ENCODE measurements around the gene CNTNAP3. TPM values are rescaled to one million over a fixed set of nuclear protein-coding genes. Genes with fewer than 3 reads are reported as not detected.
"Not testable (repeated sequence)": the region's sequence is repeated elsewhere in the genome, so short reads cannot be mapped to it uniquely, and the experiment has no call there.

CNTNAP3 gene
- 1 to 10 TPM; 1.1 to 2.6 TPM for total RNA-seq
- polyA plus RNA-seq (2013, experiment 1 of 2) = 8.9 TPM
- polyA plus RNA-seq (2013, experiment 2 of 2) = 8.7 TPM
- long read RNA-seq, experiment 1 = 0 reads
- long read RNA-seq, experiment 2, partial matches to known transcripts = 4 of 6 reads
- long read RNA-seq, experiment 2, other reads (novel, unspliced or antisense) = 2 of 6 reads
- long read RNA-seq, experiment 3, partial matches to known transcripts = 3 of 15 reads
- long read RNA-seq, experiment 3, other reads (novel, unspliced or antisense) = 11 of 15 reads
- long read RNA-seq, experiment 4, partial matches to known transcripts = 4 of 4 reads
- long read RNA-seq, experiment 4, other reads (novel, unspliced or antisense) = 0 of 4 reads

DNA sequence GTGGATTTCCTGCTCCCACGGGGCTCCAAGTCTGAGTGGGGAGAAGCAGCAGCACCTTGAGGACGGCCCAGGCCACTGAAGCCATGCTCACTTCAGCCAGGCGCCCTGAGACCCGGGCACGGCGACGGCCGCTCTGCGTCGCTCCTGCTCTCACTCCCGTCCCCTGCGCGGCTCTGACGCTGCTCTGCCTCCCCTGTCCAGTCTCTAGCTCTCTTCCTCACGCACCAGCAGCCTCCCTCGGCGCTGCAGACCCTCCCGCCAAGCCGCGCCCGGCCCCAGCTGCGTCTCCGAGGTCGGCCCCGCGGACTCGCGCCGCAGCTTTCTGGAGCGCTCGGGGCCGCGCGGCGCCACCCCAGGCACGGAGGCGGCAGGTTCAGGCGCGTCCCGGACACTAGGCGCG, at the start of gene CNTNAP3:
TSS of gene CNTNAP3 (minus strand) at position 188 of the 400 bp plus-strand sequence. CDS start at position 85, 103 bp downstream.
- H3K9me3 Mint-ChIP-seq; H3K4me3 ChIP-seq (ENCODE audit: low read length); H3K9me3 ChIP-seq (ENCODE audit: control insufficient read depth, low read length); H3K27me3 ChIP-seq (ENCODE audit: control insufficient read depth, insufficient read depth, low read length, poor library complexity, severe bottlenecking); H3K4me1 ChIP-seq (ENCODE audit: control insufficient read depth, insufficient read depth, low read length); H3K27ac Mint-ChIP-seq; H3K36me3 Mint-ChIP-seq (ENCODE audit: low read depth); H3K36me3 ChIP-seq (ENCODE audit: control insufficient read depth, insufficient read depth, low read length); H3K9ac ChIP-seq (ENCODE audit: extremely low read depth, low read length, poor library complexity, severe bottlenecking); H3K4me1 Mint-ChIP-seq; H3K27ac ChIP-seq (ENCODE audit: low read depth, low read length); H3K27me3 Mint-ChIP-seq (ENCODE audit: insufficient read depth): not testable (repeated sequence)
- peak; percentile 61 for DNase-seq
- no CpG with 5 or more reads among the region's 42 CpGs for WGBS, 2 experiments (ENCODE audit: insufficient coverage in 1 of 2, insufficient read length in 1 of 2)
- peak within 1 kb of the TSS; percentile 53 for H3K4me3 Mint-ChIP-seq

DNA sequence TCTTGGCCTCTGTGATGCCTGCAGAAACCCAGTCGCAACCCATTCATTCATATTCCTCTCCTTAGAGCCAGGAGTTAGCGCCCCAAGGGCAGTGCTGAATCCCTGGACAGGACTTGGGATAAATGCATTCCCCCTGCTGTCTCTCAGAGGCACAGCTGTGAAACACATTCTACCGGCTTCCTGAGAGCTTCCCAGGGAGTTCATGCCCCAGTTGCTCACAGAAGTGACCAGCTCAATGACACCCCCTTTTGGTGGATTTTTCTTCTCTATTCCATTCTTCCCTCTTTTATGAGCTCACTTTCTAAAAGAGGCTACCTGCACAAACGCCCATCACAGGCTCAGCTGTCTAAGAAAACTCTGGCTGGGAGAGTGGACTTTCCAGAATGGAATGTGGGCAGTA, 8.0 kb downstream of the CNTNAP3 start:
- not testable (repeated sequence) for H3K4me3 Mint-ChIP-seq; H3K36me3 Mint-ChIP-seq (ENCODE audit: low read depth); H3K36me3 ChIP-seq (ENCODE audit: control insufficient read depth, insufficient read depth, low read length); H3K4me1 ChIP-seq (ENCODE audit: control insufficient read depth, insufficient read depth, low read length); H3K27ac Mint-ChIP-seq; H3K4me1 Mint-ChIP-seq; H3K9me3 ChIP-seq (ENCODE audit: control insufficient read depth, low read length); H3K27ac ChIP-seq (ENCODE audit: low read depth, low read length); H3K9ac ChIP-seq (ENCODE audit: extremely low read depth, low read length, poor library complexity, severe bottlenecking); H3K4me3 ChIP-seq (ENCODE audit: low read length); H3K27me3 ChIP-seq (ENCODE audit: control insufficient read depth, insufficient read depth, low read length, poor library complexity, severe bottlenecking); H3K27me3 Mint-ChIP-seq (ENCODE audit: insufficient read depth); DNase-seq; H3K9me3 Mint-ChIP-seq
- TF ChIP-seq, protein P1, sequence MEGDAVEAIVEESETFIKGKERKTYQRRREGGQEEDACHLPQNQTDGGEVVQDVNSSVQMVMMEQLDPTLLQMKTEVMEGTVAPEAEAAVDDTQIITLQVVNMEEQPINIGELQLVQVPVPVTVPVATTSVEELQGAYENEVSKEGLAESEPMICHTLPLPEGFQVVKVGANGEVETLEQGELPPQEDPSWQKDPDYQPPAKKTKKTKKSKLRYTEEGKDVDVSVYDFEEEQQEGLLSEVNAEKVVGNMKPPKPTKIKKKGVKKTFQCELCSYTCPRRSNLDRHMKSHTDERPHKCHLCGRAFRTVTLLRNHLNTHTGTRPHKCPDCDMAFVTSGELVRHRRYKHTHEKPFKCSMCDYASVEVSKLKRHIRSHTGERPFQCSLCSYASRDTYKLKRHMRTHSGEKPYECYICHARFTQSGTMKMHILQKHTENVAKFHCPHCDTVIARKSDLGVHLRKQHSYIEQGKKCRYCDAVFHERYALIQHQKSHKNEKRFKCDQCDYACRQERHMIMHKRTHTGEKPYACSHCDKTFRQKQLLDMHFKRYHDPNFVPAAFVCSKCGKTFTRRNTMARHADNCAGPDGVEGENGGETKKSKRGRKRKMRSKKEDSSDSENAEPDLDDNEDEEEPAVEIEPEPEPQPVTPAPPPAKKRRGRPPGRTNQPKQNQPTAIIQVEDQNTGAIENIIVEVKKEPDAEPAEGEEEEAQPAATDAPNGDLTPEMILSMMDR (conservative IDR thresholded peaks at IDR 0.05) = peak; percentile 27
- WGBS, 2 experiments (ENCODE audit: insufficient coverage in 1 of 2, insufficient read length in 1 of 2) = no CpG with 5 or more reads among the region's 4 CpGs

DNA sequence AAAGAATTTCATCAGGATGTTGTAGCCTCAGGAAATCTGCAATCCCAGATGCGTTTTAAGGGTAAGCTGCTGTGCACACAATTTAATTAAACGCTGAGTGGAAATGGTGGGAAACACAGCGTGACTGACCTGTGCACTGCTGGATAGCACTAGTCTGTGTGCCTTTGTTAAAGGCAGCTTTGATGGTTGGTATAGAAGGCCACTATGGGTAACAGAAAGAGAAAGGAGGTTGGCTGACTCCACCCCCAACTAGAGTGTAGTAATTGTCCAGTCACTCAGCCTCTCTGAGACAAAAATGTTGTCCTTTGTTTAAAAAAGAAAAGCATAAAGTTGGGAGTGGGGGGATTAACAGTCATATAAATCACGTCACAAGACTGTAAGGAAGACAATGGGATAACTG, 45.5 kb downstream of the CNTNAP3 start:
- H3K4me3 Mint-ChIP-seq; H3K4me3 ChIP-seq (ENCODE audit: low read length); H3K27ac Mint-ChIP-seq; DNase-seq; H3K4me1 ChIP-seq (ENCODE audit: control insufficient read depth, insufficient read depth, low read length); H3K27me3 Mint-ChIP-seq (ENCODE audit: insufficient read depth); H3K36me3 Mint-ChIP-seq (ENCODE audit: low read depth); H3K27ac ChIP-seq (ENCODE audit: low read depth, low read length); H3K27me3 ChIP-seq (ENCODE audit: control insufficient read depth, insufficient read depth, low read length, poor library complexity, severe bottlenecking); H3K36me3 ChIP-seq (ENCODE audit: control insufficient read depth, insufficient read depth, low read length); H3K9me3 ChIP-seq (ENCODE audit: control insufficient read depth, low read length); H3K4me1 Mint-ChIP-seq; H3K9me3 Mint-ChIP-seq; H3K9ac ChIP-seq (ENCODE audit: extremely low read depth, low read length, poor library complexity, severe bottlenecking): not testable (repeated sequence)
- no CpG with 5 or more reads among the region's 4 CpGs for WGBS, 2 experiments (ENCODE audit: insufficient coverage in 1 of 2, insufficient read length in 1 of 2)

DNA sequence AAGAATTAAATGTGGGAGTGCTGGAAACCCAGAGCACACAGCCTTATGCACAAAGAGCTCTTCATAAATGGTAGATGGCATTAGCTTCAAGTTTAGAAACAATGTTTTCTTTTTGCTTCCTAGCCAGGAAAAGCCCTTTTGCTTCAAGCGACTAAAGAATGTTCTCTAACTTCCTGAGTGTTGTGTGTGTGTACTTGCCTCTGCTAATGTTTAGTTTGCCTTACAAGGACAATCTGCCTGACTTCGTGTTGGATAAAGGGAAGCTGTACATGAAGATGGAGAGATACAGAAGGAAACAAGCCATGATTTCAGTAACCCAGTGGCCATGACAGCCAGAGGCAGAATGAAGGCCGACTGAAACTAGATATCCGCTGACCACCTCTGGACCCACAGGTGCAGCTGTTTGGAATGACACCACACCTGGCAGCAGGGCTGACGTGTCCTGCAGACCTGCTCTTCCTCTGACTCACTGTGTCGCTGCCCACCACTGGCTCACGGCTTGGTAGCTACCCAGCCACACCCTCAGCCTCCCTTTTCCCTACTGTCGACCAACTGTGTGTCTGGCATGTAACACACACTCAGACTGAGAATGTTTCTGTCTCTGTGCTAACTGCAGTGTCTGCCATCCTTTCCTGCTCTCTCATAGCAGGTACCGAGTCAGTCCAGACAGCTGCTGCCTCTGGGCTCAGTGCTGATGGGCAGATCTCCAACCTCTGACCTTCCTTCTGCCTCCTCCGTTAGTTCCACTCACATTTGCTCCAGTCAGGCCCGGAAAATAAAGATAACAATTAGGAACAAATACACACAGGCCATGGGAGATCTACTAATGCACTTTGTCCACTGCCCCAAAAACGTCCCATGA, 55.6 kb downstream of the CNTNAP3 start:
- not testable (repeated sequence) for H3K4me3 Mint-ChIP-seq; H3K4me1 Mint-ChIP-seq; H3K36me3 ChIP-seq (ENCODE audit: control insufficient read depth, insufficient read depth, low read length); H3K9me3 ChIP-seq (ENCODE audit: control insufficient read depth, low read length); H3K9ac ChIP-seq (ENCODE audit: extremely low read depth, low read length, poor library complexity, severe bottlenecking); DNase-seq; H3K27ac ChIP-seq (ENCODE audit: low read depth, low read length); H3K4me1 ChIP-seq (ENCODE audit: control insufficient read depth, insufficient read depth, low read length); H3K36me3 Mint-ChIP-seq (ENCODE audit: low read depth); H3K27me3 ChIP-seq (ENCODE audit: control insufficient read depth, insufficient read depth, low read length, poor library complexity, severe bottlenecking); H3K27me3 Mint-ChIP-seq (ENCODE audit: insufficient read depth); H3K4me3 ChIP-seq (ENCODE audit: low read length); H3K9me3 Mint-ChIP-seq; H3K27ac Mint-ChIP-seq
- whole genome bisulfite sequencing, 2 experiments (ENCODE audit: insufficient coverage in 1 of 2, insufficient read length in 1 of 2) = no CpG with 5 or more reads among the region's 12 CpGs

DNA sequence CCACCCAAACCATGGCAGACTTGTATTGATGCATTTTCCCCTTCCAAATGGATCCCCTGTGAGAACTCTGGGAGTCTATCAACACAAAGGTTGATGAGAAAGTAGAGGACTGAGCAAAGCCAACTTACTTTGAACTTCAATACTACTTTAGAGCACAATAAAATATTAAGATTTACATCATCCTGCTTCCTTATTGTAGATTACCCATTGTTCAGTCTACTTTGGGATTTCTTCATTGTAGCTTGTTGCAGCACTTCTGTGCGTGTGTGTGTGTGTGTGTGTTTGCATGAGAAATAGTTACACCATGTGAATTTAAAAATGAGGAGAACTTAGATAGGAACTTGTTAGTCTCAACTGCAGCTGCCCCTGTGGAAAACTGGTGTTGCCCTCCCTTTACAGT, 72.0 kb downstream of the CNTNAP3 start:
- H3K36me3 Mint-ChIP-seq (ENCODE audit: low read depth); DNase-seq; H3K4me1 ChIP-seq (ENCODE audit: control insufficient read depth, insufficient read depth, low read length); H3K9me3 Mint-ChIP-seq; H3K36me3 ChIP-seq (ENCODE audit: control insufficient read depth, insufficient read depth, low read length); H3K27me3 ChIP-seq (ENCODE audit: control insufficient read depth, insufficient read depth, low read length, poor library complexity, severe bottlenecking); H3K27me3 Mint-ChIP-seq (ENCODE audit: insufficient read depth); H3K4me3 Mint-ChIP-seq; H3K9ac ChIP-seq (ENCODE audit: extremely low read depth, low read length, poor library complexity, severe bottlenecking); H3K4me3 ChIP-seq (ENCODE audit: low read length); H3K4me1 Mint-ChIP-seq; H3K27ac ChIP-seq (ENCODE audit: low read depth, low read length); H3K9me3 ChIP-seq (ENCODE audit: control insufficient read depth, low read length); H3K27ac Mint-ChIP-seq: not testable (repeated sequence)
- no CpG with 5 or more reads among the region's 1 CpG for WGBS, 2 experiments (ENCODE audit: insufficient coverage in 1 of 2, insufficient read length in 1 of 2)

DNA sequence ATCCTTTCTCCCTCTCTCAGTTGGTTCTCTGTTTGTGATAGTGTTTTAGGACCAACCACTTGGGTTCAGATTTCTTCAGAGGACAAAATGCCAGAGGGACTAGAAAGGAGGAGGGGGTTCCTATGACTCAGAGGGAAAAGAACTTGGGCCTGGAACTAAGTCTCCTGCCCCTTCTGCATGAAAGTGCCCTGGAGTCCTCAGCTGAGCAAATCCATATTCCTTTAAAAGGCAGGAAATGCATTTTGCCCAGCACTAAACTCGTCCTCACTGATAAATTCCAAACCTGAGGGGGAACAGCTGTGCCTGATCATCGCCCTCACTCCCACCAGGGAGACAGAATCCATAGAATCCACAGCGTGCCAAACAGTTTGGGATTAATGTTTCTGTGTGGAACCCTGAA, 78.2 kb downstream of the CNTNAP3 start:
- H3K9ac ChIP-seq (ENCODE audit: extremely low read depth, low read length, poor library complexity, severe bottlenecking); H3K9me3 Mint-ChIP-seq; DNase-seq; H3K4me3 ChIP-seq (ENCODE audit: low read length); H3K36me3 Mint-ChIP-seq (ENCODE audit: low read depth); H3K27me3 ChIP-seq (ENCODE audit: control insufficient read depth, insufficient read depth, low read length, poor library complexity, severe bottlenecking); H3K4me1 ChIP-seq (ENCODE audit: control insufficient read depth, insufficient read depth, low read length); H3K36me3 ChIP-seq (ENCODE audit: control insufficient read depth, insufficient read depth, low read length); H3K27ac ChIP-seq (ENCODE audit: low read depth, low read length); H3K27ac Mint-ChIP-seq; H3K4me3 Mint-ChIP-seq; H3K9me3 ChIP-seq (ENCODE audit: control insufficient read depth, low read length); H3K4me1 Mint-ChIP-seq; H3K27me3 Mint-ChIP-seq (ENCODE audit: insufficient read depth): not testable (repeated sequence)
- WGBS, 2 experiments (ENCODE audit: insufficient coverage in 1 of 2, insufficient read length in 1 of 2) = no CpG with 5 or more reads among the region's 3 CpGs

All from endodermal cell (in vitro differentiated cells).